H9 (cell line): ENCODE results near the gene GLIPR2. TPM values are rescaled to one million over a fixed set of nuclear protein-coding genes. Genes with fewer than 3 reads are reported as not detected.

Experiments
- DNase-seq: peaks from one replicate; pipeline ENCODE4 v3.0.0-alpha.2; 2017
- H2AFZ ChIP-seq: one replicate; pipeline ENCODE4 v1.6.1; 2013; ENCODE audit warnings: mild to moderate bottlenecking, low read length, control low read depth, moderate library complexity
- H2AK5ac ChIP-seq: 2 replicates; pipeline ENCODE4 v1.6.1; 2013; ENCODE audit warnings: low read length, control low read depth, mixed read lengths; ENCODE audit not compliant: insufficient read length
- H2BK120ac ChIP-seq: one replicate; pipeline ENCODE4 v1.6.1; 2013; ENCODE audit warnings: low read depth, mild to moderate bottlenecking, low read length, control low read depth, inconsistent platforms; ENCODE audit not compliant: poor library complexity, severe bottlenecking
- H2BK12ac ChIP-seq: 2 replicates; pipeline ENCODE4 v1.6.1; 2013; ENCODE audit warnings: low read length, control low read depth, mixed read lengths, low read depth; ENCODE audit not compliant: insufficient read length
- H2BK15ac ChIP-seq: 2 replicates; pipeline ENCODE4 v1.6.1; 2013; ENCODE audit warnings: low read depth, low read length, control low read depth
- H2BK20ac ChIP-seq: one replicate; pipeline ENCODE4 v1.6.1; 2013; ENCODE audit warnings: low read depth, mild to moderate bottlenecking, low read length, control low read depth, inconsistent platforms; ENCODE audit not compliant: poor library complexity, severe bottlenecking
- H2BK5ac ChIP-seq: 2 replicates; pipeline ENCODE4 v1.6.1; 2013; ENCODE audit warnings: low read length, control low read depth, mixed read lengths; ENCODE audit not compliant: insufficient read length
- H3K14ac ChIP-seq: 2 replicates; pipeline ENCODE4 v1.6.1; 2013; ENCODE audit warnings: low read length, control low read depth; ENCODE audit not compliant: insufficient read depth
- H3K18ac ChIP-seq: 2 replicates; pipeline ENCODE4 v1.6.1; 2013; ENCODE audit warnings: low read depth, mild to moderate bottlenecking, mixed read lengths, low read length, control low read depth; ENCODE audit not compliant: insufficient read length
- H3K23ac ChIP-seq: 2 replicates; pipeline ENCODE4 v1.6.1; 2013; ENCODE audit warnings: low read length, control low read depth, mixed read lengths, low read depth; ENCODE audit not compliant: insufficient read length
- H3K23me2 ChIP-seq: 2 replicates; pipeline ENCODE4 v1.6.1; 2013; ENCODE audit warnings: low read depth, mild to moderate bottlenecking, mixed read lengths, low read length, control low read depth; ENCODE audit not compliant: insufficient read length, poor library complexity, severe bottlenecking
- H3K27ac ChIP-seq: 2 replicates; pipeline ENCODE4 v1.5.1; 2013; ENCODE audit warnings: low read length, control low read depth, mixed read lengths, low read depth; ENCODE audit not compliant: insufficient read length
- H3K27me3 ChIP-seq: 2 replicates; pipeline ENCODE4 v1.6.1; 2013; ENCODE audit warnings: low read length, control low read depth, inconsistent platforms; ENCODE audit not compliant: insufficient read depth
- H3K4ac ChIP-seq: 2 replicates; pipeline ENCODE4 v1.6.1; 2013; ENCODE audit warnings: low read depth, mild to moderate bottlenecking, control low read depth, inconsistent platforms, low read length, moderate library complexity
- H3K4me1 ChIP-seq: 2 replicates; pipeline ENCODE4 v1.6.1; 2013; ENCODE audit warnings: low read length, control low read depth, inconsistent platforms; ENCODE audit not compliant: insufficient read depth
- H3K4me2 ChIP-seq: 2 replicates; pipeline ENCODE4 v1.6.1; 2013; ENCODE audit warnings: low read length, control low read depth, mixed read lengths; ENCODE audit not compliant: insufficient read length, insufficient read depth
- H3K56ac ChIP-seq: 2 replicates; pipeline ENCODE4 v1.6.1; 2013; ENCODE audit warnings: low read depth, mild to moderate bottlenecking, mixed read lengths, low read length, control low read depth; ENCODE audit not compliant: insufficient read length
- H3K79me1 ChIP-seq: 2 replicates; pipeline ENCODE4 v1.6.1; 2013; ENCODE audit warnings: low read depth, mild to moderate bottlenecking, moderate library complexity, low read length, control low read depth, inconsistent platforms; ENCODE audit not compliant: insufficient read depth, poor library complexity, severe bottlenecking
- H3K79me2 ChIP-seq: 2 replicates; pipeline ENCODE4 v1.6.1; 2013; ENCODE audit warnings: low read length, control low read depth, inconsistent platforms; ENCODE audit not compliant: insufficient read depth
- H3K9ac ChIP-seq: 2 replicates; pipeline ENCODE4 v1.6.1; 2013; ENCODE audit warnings: low read length, control low read depth, mixed read lengths; ENCODE audit not compliant: insufficient read length; ENCODE audit errors: extremely low read depth
- H3K9me3 ChIP-seq: one replicate; pipeline ENCODE4 v1.6.1; 2013; ENCODE audit warnings: low read depth, low read length, inconsistent platforms; ENCODE audit not compliant: control insufficient read depth
- H3T11ph ChIP-seq: one replicate; pipeline ENCODE4 v1.6.1; 2013; ENCODE audit warnings: mild to moderate bottlenecking, low read length, control low read depth, inconsistent platforms
- H4K20me1 ChIP-seq: one replicate; pipeline ENCODE4 v1.6.1; 2013; ENCODE audit not compliant: control insufficient read depth, insufficient read length, insufficient read depth
- H4K5ac ChIP-seq: 2 replicates; pipeline ENCODE4 v1.6.1; 2013; ENCODE audit warnings: low read depth, mild to moderate bottlenecking, mixed read lengths, low read length, control low read depth; ENCODE audit not compliant: insufficient read length
- H4K8ac ChIP-seq: replicated peaks from 2 replicates; pipeline ENCODE4 v1.6.1; 2013; ENCODE audit warnings: low read length, control low read depth, mixed read lengths, low read depth; ENCODE audit not compliant: insufficient read length
- H4K91ac ChIP-seq: 2 replicates; pipeline ENCODE4 v1.6.1; 2013; ENCODE audit warnings: low read depth, mild to moderate bottlenecking, moderate library complexity, mixed read lengths, low read length, control low read depth; ENCODE audit not compliant: insufficient read length
- H3K27ac Mint-ChIP-seq, 3 experiments: 2 replicates in 2 of 3; 3 replicates in 1 of 3; pipeline ENCODE4 v1.8.0; 2020 to 2021; ENCODE audit warnings: mixed read lengths in 3 of 3, mild to moderate bottlenecking in 1 of 3, moderate library complexity in 1 of 3
- H3K27me3 Mint-ChIP-seq: 2 replicates; pipeline ENCODE4 v1.8.0; 2021; ENCODE audit warnings: low read depth, mild to moderate bottlenecking, moderate library complexity, mixed read lengths
- H3K36me3 Mint-ChIP-seq, 3 experiments: 2 replicates in 2 of 3; 3 replicates in 1 of 3; pipeline ENCODE4 v1.8.0; 2020 to 2021; ENCODE audit warnings: low read depth in 3 of 3, mixed read lengths in 3 of 3; ENCODE audit not compliant: insufficient read depth in 1 of 3
- H3K4me1 Mint-ChIP-seq, 2 experiments: 2 replicates each; pipeline ENCODE4 v1.8.0; 2020; ENCODE audit warnings: mixed read lengths in 2 of 2
- H3K4me3 Mint-ChIP-seq, 2 experiments: 2 replicates in 1 of 2; 3 replicates in 1 of 2; pipeline ENCODE4 v1.8.0; 2020 to 2021; ENCODE audit warnings: mild to moderate bottlenecking in 2 of 2, mixed read lengths in 2 of 2, moderate library complexity in 1 of 2
- H3K9me3 Mint-ChIP-seq, 2 experiments: 2 replicates in 1 of 2; 3 replicates in 1 of 2; pipeline ENCODE4 v1.8.0; 2020; ENCODE audit warnings: mild to moderate bottlenecking in 2 of 2, mixed read lengths in 2 of 2, moderate library complexity in 1 of 2
- WGBS: extraction: QIAGEN DNeasy Blood & Tissue Kit; methylation state at CpG from one replicate; pipeline ENCODE4 v1.1.7; 2013; ENCODE audit warnings: missing lambda C conversion rate, low lambda C conversion rate, mixed read lengths; ENCODE audit not compliant: insufficient read length; ENCODE audit errors: extremely low coverage; 5-methylcytosine and 5-hydroxymethylcytosine counted together
- total RNA-seq: library from RNA; stranded (reverse); gene quantifications from 2 replicates; pipeline ENCODE4 v1.2.1, GENCODE V29; 2021
- TF ChIP-seq, protein P1 (sequence below): fragments of 200-600 bp; sonication (generic); conservative IDR thresholded peaks from 3 replicates; pipeline ENCODE4 v1.8.0; 2021; ENCODE audit warnings: antibody characterized with exemption, mild to moderate bottlenecking

The GLIPR2 gene
- total RNA-seq, 1 experiment from 2014 or later: 10.0 TPM

- Histone ChIP-seq H3K27ac (peak overlapping the region; percentile 79), H2BK20ac (no peak overlapping the region), H3K79me1 (no peaks in the 10 kb centered on the region), H3K23ac (no peak overlapping the region), H4K8ac (no peak overlapping the region), H3K9me3 (no peaks in the 10 kb centered on the region), H2BK5ac (no peak overlapping the region), H3K14ac (peak overlapping the region; percentile 40; the same call in 1 of the 2 replicates), H3K79me2 (no peaks in the 10 kb centered on the region), H3K4me1 (peaks cover 10% of the 10 kb centered on the region), H2BK15ac (no peak overlapping the region), H4K5ac (no peak overlapping the region), H3K4me2 (peak overlapping the region; percentile 0), H3K56ac (no peak overlapping the region), H4K20me1 (no peaks in the 10 kb centered on the region), H3K27me3 (no peaks in the 10 kb centered on the region), H3K4ac (no peak overlapping the region; the same call in 1 of the 2 replicates), H2AK5ac (no peak overlapping the region), H2BK12ac (no peak overlapping the region), H3K9ac (no peak overlapping the region), H2BK120ac (no peak overlapping the region), H3K23me2 (no peaks in the 10 kb centered on the region), H3T11ph (no peak overlapping the region), H4K91ac (no peak overlapping the region), H2AFZ (no peak overlapping the region), H3K18ac (peak overlapping the region; percentile 59)
- peaks cover 36 to 47% of the 10 kb centered on the region in 2 experiments for H3K4me1 Mint-ChIP-seq
- H3K27ac Mint-ChIP-seq: peak overlapping the region; percentile 96 to 100 (median 96)
- no CpG with 5 or more reads among the region's 9 CpGs for WGBS
- peak overlapping the region in 1 of 2 experiments; percentile 67; a peak in 3 of 5 replicates for H3K4me3 Mint-ChIP-seq
- peaks cover 3 to 4% of the 10 kb centered on the region in 2 experiments; a peak in 4 of 5 replicates for H3K9me3 Mint-ChIP-seq
- TF ChIP-seq, protein P1, sequence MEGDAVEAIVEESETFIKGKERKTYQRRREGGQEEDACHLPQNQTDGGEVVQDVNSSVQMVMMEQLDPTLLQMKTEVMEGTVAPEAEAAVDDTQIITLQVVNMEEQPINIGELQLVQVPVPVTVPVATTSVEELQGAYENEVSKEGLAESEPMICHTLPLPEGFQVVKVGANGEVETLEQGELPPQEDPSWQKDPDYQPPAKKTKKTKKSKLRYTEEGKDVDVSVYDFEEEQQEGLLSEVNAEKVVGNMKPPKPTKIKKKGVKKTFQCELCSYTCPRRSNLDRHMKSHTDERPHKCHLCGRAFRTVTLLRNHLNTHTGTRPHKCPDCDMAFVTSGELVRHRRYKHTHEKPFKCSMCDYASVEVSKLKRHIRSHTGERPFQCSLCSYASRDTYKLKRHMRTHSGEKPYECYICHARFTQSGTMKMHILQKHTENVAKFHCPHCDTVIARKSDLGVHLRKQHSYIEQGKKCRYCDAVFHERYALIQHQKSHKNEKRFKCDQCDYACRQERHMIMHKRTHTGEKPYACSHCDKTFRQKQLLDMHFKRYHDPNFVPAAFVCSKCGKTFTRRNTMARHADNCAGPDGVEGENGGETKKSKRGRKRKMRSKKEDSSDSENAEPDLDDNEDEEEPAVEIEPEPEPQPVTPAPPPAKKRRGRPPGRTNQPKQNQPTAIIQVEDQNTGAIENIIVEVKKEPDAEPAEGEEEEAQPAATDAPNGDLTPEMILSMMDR: no peak
- H3K36me3 Mint-ChIP-seq: peaks cover 0 to 13% (median 2%) of the 10 kb centered on the region in 3 experiments; a peak in 4 of 7 replicates
- peak; percentile 92 for DNase-seq
- peaks cover 7% of the 10 kb centered on the region for H3K27me3 Mint-ChIP-seq
These were observed 26.7 kb downstream of the GLIPR2 start for GRCh38 chr9:36163049-36163785.
